NCI-H1092 (cell line): ENCODE measurements around the gene ZBTB7C.
A peak's percentile ranks its signal among the peaks of the same experiment; 100 is the strongest.

Experiments used
- DNase-seq: peaks from one replicate; lab custom pipeline; 2025; lab: John Stamatoyannopoulos, UW

The ZBTB7C gene

GRCh38 chr18:48036226-48036625, 373.0 kb downstream of the ZBTB7C start:
- no peak for DNase-seq

GRCh38 chr18:48035556-48035860, 373.7 kb downstream of the ZBTB7C start:
- no peak for DNase-seq

- no peak for DNase-seq
Observed at GRCh38 chr18:48034651-48035555, 374.3 kb downstream of the ZBTB7C start.

GRCh38 chr18:48033790-48034650, 375.2 kb downstream of the ZBTB7C start:
- no peak for DNase-seq

GRCh38 chr18:48032876-48033789, 376.1 kb downstream of the ZBTB7C start:
- no peak for DNase-seq

GRCh38 chr18:48031641-48032040, 377.5 kb downstream of the ZBTB7C start:
- DNase-seq = no peak

- DNase-seq = peak; percentile 73
Observed at GRCh38 chr18:48030616-48031480, 378.3 kb downstream of the ZBTB7C start.

- DNase-seq = no peak
Observed at GRCh38 chr18:48029296-48029986, 379.7 kb downstream of the ZBTB7C start.

- DNase-seq = no peak
Observed at GRCh38 chr18:48028696-48029095, 380.5 kb downstream of the ZBTB7C start.

- no peak for DNase-seq
Observed at GRCh38 chr18:48028081-48028480, 381.1 kb downstream of the ZBTB7C start.

GRCh38 chr18:48027401-48027963, 381.7 kb downstream of the ZBTB7C start:
- DNase-seq = no peak

GRCh38 chr18:48026216-48026615, 383.0 kb downstream of the ZBTB7C start:
- no peak for DNase-seq

GRCh38 chr18:48024881-48025660, 384.1 kb downstream of the ZBTB7C start:
- DNase-seq = no peak

- no peak for DNase-seq
Observed at GRCh38 chr18:48024009-48024512, 385.1 kb downstream of the ZBTB7C start.

GRCh38 chr18:48023334-48024008, 385.7 kb downstream of the ZBTB7C start:
- peak; percentile 77 for DNase-seq

- DNase-seq = peak; percentile 83
Observed at GRCh38 chr18:48022531-48023329, 386.5 kb downstream of the ZBTB7C start.

- no peak for DNase-seq
Observed at GRCh38 chr18:48022021-48022420, 387.2 kb downstream of the ZBTB7C start.
